ENCODE results near the gene CXXC1. TPM values are rescaled to one million over a fixed set of nuclear protein-coding genes. Genes with fewer than 3 reads are reported as not detected.

Gene CXXC1
- total and polyA plus RNA-seq, 2 of the 8 experiments (the other 6 are each of a cell fraction or from before 2014, with no cell fraction given): 73.3 to 136 TPM

- TF ChIP-seq TBP (IDR thresholded peaks at IDR 0.05; ENCODE audit: low read depth, low read length) (no peak), CHD1 (IDR thresholded peaks at IDR 0.05; ENCODE audit: low read depth, low read length) (no peak), CBX5 (IDR thresholded peaks at IDR 0.05; ENCODE audit: low read depth, low read length) (no peak), TCF12 (IDR thresholded peaks at IDR 0.05; ENCODE audit: low read depth, low read length) (no peak), HDAC2 (IDR thresholded peaks at IDR 0.05; ENCODE audit: borderline replicate concordance in 1 of 2, low read depth in 2 of 2, low read length in 2 of 2) (no peak), NRF1 (IDR thresholded peaks at IDR 0.05; ENCODE audit: low read depth, low read length) (no peak), ZNF274 (IDR thresholded peaks at IDR 0.05; ENCODE audit: borderline replicate concordance, extremely low read depth, low read length) (no peak)
Measured at GRCh38 chr18:50312296-50313030, 25.0 kb upstream of the CXXC1 start (continued).

All from H1 (cell line).